Measurements from ENCODE around the gene RHOG.
"Not testable (repeated sequence)": the region's sequence is repeated elsewhere in the genome, so short reads cannot be mapped to it uniquely, and the experiment has no call there.

The RHOG gene

DNA sequence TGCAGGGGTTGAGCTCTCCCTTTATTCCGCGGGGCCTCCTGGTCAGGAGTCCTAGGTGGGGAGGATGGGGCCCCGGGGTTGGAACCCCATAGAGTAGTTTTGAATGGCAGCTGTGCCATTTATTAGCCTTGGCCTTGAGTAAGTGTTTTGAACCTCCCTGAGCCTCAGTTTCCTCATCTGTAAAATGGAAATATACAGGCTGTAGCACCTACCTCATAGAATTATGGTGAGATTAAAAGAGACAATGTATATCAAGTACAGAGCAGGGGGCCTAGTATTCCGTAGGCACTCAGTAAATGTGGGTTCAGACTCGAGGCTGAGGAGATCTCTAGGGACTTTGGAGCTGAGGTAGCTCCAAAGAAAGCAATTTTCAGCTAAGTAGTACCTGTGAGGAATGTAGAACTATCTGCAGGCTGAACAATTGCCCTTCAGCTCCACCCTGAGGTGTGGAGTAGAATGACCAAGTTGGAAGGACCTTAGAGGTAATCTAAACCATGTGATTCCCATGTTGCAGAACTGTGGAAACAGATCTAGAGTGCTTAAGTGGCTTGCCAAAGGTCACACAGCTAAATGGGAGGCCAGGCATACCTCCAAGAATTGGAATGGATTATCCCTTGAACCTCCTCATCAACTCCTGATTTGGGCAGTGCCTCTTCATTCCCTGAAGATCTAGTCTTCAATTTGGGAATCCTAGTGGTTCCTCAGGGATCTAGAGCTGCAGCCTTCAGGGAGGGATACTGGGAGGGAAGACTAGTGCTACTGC is 31.7 kb downstream of the RHOG start:
- DNase-seq (ENCODE audit: low read depth), result no peak

DNA sequence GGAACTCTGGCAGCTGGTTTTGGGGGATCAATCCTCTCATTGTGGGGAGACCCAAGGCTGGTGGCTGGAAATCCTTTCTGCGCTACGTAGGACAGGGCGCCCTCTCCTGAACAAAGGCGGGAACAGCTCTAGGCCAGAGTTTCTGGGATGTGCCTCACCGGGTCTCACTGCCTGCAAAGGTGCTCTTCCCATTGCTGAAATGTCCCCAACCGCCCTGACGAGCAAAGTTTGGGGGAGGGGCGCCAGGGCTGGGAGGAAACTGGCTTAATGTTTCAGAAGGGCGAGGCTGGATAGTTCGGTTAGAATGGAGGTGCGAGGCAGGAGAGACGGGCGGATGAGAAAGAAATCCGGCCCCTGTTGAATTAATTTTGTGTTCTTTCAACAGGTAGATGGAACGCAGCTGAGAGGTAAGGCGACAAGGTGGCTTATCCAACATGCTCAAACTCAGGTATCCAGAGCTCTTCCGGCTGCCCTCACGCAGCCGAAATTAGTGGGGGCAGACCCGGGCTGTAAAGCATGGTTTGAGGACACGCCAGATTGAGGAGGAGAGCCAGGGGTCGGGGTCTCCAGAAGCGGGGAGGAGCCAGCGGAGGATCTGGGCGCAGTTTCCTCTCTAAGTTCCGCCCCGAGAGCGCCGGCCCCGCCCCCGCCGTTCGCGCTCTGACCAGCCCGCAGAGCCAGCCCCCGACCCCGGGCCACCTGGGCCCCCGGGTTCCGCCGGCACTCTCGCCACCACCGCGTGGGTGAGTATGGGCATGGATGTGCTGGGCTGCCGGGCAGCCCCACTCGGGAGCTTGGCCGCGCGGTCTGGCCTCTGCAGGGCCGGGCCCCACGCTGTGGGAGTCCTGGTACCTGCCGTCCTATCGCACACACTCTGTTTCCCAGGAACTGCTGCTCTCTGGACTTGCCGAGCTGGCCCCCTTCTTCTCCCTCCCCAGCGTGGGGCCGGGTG is 32.6 kb downstream of the RHOG start, which contains the start of gene PGAP2:
PGAP2 (plus strand) TSS at position 652 of the 952 bp plus-strand sequence. CDS start 2,700 bp downstream, outside the sequence.
- DNase-seq (ENCODE audit: low read depth), result no peak

DNA sequence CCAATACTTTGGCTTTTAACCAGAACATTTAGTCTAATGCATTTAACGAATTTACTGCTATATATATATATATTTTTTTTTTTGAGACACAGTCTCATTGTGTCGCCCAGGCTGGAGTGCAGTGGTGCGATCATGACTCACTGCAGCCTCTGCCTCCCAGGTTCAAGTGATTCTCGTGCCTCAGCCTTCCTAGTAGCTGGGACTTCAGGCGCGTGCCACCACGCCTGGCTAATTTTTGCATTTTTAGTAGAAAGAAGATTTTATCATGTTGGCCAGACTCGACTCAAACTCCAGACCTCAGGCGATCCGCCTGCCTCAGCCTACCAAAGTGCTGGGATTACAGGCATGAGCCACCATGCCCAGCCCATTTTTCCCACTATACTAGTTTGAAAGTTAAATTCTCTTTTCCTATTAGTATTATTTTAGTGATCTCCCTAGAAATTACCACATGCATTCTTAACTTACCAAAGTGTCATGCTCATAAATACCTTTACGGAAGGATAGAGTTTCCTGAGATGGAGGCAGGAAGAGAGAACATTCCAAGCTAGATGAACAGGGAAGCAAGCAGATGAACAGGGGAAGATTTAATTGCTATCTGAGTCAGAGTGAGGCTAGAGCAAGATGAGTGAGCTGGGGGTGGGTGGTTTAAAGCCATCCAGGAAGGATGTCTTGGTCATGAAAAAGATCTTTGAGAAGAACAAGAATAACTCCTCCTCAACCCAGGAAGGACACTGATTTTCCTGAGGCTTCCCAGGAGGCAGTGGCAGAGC is 36.8 kb downstream of the RHOG start:
- DNase-seq (ENCODE audit: low read depth), result no peak

DNA sequence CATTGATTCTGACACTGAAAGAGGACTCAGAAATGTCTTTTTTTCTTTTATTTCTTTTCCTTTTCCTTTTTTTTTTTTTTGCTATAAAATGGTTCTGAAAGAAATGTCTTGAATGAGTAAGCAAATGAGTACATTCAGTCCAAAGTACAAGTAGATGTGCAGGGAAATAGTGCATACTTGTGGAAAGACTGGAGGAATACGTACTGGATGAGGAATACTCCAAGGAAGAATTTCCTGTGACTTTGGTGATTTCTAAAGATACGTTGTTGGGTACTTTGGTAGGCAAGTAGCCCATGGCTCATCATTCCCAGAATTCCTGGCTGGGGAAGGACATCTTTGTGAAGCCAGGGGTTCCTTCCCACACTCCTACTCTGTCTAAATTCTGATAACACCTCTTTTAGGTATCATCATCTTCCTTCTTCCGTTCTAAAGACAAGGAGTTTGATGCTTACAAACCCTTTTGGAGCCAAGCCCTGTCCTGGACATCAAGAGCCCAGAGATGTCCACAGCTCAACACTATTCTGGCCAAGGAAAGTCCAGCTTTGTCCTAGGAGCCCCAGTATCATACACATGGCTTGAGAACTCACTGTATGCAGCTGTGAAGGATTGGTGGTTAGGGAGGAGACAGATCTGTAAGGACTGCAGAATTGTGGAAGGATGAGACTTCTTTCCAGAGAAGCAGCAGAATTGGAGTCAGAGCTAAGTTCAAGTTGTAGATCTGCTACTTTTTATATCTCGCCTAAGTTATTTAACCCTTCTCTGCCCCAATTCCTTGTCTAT is 38.6 kb downstream of the RHOG start:
- no peak for DNase-seq (ENCODE audit: low read depth)

DNA sequence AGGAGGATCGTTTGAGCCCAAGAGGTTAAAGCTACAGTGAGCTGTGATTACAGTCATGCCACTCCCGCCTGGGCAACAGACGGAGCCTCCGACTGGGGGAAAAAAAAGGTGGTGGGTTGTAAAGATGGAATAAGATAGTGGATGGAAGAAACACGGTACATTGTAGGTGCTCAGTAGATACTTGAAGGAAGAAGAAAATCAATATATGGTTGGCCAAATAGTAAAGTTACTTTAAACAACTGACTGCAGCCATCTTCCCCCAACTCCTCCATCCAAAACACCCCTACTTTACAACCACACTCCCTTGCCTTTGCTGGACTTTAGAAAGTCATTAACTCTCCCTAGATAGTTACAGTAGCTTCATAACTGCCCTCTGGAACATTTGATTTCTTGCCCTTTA is 40.9 kb downstream of the RHOG start:
- no peak for DNase-seq (ENCODE audit: low read depth)

DNA sequence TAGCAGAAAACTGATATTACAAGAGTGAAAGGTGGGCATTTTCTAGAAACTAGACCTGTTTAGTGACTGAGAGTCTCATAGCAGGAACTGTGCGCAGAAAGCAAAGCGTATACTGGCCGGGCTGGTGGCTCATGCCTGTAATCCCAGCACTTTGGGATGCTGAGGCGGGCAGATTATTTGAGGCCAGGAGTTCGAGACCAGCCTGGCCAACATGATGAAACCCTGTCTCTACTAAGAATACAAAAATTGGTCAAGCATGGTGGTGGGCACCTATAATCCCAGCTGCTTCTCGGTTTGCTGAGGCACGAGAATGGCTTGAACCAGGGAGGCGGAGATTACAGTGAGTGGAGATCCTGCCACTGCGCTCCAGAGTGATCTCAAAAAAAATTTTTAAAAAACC is 41.6 kb downstream of the RHOG start:
- no peak for DNase-seq (ENCODE audit: low read depth)

DNA sequence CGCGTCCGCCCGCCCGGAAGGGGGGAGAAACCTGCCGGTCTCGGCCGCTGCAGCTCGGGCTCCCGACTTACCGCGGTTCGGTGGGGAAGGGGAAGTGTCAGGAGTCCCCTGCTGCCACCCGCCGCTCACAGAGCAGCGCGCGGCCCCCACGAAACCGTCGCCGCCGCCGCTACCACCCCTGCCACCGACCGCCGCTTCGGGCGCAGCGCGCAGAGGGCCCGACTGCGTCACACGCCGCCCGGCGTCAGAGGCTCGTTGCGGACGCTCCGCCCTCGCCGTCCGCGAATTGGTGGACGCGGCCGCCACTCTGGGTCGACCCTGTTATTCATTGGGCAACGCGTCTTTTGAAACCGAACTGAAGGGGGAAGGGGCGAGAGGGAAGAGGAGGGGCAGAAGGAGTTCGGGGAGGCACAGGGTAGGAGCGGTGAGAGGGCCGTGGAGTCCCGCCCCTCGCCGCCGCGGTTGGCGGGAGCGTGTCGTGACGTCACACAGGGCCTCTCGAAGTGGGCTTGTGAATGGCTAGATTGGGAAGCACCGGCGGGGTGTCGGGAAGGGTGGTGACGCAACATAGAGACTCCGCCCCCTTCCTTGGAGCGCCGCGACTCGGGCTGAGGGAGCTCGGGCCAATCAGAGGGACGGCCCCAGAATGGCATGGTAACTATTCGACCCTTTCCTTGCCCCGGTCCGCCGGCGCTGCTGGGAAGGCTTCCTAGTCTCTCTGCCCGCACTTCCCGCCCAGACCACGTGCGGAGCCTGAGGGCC is 43.2 kb downstream of the RHOG start, which contains the start of gene NUP98:
NUP98 (minus strand) TSS at position 226 of the 762 bp plus-strand sequence. CDS start 15,437 bp downstream, outside the sequence.
- DNase-seq (ENCODE audit: low read depth), result peak; percentile 98

DNA sequence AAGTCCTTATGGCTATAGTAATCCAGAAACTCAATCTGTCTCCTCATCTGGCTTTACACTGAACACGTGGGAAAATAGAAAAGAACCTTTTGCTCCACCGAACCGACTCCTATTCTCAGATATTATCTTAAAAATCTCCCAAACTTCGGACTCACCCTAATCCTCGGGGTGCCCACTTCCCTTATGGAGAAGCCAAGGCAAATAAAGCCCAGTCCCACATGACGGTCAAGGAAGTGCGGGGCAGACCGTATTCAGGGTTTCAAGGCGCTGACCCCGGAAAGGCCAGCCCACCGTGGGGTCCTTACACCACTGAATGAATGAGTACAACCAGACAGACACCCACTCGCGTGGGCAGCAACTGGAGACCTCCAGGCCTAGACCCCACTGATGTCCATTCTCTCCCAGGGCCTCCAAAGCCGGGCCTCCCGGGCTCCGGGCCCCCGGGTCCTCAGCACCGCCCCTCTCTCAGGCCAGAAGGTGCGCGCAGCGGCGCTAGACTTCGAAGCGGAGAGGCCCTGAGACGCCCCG is 43.9 kb downstream of the RHOG start:
- no peak for DNase-seq (ENCODE audit: low read depth)

DNA sequence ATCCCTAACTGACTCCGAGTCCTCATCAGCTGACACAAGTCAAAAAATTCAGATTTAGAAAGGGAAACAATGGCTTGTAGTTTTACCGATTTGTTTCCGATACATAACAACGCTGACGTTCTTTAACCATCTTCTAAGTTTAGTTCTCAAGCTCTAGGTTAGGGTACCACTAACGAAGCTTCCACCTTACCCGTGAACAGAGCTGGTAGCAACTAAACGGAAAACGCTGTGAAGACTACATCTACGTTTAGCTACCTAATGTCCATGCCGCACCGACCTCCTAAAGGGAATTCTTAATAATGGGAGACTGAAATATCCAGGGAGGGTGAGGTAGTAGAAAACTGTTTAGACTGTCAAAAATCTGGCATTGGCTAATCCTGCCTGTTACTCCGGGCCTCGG is 44.4 kb downstream of the RHOG start:
- no peak for DNase-seq (ENCODE audit: low read depth)

DNA sequence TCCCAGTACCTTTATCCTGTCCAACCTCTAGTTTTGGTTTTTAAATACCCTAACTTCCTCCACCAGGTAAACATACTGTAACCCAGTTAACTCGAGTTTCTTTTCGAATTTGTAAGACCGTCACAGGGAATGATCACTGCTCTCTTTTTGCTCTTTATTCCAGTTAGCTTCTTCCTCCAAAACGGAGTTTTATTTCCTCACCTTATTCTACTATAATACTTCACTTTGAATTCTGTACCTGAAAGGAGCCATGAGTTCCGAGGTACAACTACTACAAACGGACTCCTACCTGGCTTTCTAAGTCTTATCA is 44.8 kb downstream of the RHOG start:
- no peak for DNase-seq (ENCODE audit: low read depth)

DNA sequence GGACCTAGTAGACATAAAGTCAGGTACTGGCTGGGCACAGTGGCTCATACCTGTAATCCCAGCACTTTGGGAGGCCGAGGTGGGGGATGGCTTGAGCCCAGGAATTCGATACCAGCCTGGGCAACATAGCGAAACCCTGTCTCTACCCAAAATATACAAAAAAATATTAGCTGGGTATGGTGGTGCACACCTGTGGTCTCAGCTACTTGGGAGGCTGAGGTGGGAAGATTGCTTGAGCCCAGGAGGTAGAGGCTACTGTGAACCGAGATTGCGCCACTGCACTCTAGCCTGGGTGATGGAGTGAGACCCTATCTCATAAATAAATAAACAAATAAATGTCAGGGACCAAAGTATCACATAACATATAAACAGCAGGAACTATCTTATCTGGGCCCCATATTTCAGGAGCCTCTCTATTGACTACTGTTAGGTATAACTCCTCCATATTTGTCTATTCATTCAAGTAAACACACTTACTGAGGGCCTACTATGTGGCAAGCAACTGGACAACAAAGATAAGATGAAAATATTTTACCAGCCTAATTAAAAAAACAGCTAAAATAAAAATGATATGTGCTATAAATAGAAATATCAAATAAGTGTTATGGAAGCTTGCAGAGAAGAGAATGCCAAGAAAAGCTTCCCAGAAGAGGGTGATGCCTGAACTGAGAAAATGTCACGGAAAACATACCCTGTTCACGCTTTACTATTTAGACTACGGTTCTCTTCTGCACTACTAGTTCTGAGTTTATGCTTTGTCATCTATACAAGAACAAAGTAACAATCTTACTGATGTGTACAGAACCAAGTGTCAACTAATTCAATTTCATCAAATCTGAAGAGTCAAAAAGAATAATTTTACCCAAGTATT is 45.4 kb downstream of the RHOG start:
- no peak for DNase-seq (ENCODE audit: low read depth)

DNA sequence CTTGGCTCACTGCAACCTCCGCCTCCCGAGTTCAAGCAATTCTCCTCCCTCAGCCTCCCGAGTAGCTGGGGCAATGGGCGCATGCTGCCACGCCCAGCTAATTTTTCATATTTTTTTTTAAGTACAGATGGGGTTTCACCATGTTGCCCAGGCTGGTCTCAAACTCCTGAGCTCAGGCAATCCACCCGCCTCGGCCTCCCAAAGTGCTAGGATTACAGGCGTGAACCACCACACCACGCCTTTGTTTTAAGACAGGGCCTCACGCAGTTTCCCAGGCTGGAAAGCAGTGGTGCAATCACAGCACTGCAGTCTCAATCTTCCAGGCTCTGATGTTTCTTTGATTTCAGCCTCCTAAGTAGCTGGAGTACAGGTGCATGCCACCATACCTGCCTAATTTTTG is 46.4 kb downstream of the RHOG start:
- not testable (repeated sequence) for DNase-seq (ENCODE audit: low read depth)

DNA sequence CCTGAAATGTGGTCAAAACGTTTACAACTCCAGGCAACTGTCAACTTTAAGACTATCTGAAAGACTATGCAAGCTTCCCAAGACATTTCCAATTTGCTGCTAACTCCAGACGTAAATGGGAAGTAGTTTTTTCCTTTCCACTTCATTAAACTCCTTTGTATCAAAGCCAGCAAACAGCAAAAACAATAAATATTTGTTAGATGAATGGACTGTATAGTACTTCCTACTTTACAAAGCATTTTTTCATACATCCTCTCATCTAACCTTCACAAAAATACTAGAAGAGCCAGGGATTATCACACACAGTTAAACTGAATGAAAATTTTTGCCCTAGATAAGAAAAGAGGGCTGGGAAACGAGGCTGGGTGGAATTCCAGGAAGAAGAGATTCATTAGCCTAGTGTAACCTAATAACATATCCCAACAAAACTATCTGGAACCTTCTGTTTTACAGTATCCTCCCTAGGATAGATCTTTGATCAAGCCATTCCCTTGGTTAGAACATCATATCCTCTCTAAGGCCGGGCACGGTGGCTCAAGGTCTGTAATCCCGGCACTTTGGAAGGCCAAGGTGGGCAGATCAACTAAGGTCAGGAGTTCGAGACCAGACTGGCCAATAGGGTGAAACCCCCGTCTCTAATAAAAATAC is 53.9 kb downstream of the RHOG start:
- no peak for DNase-seq (ENCODE audit: low read depth)

DNA sequence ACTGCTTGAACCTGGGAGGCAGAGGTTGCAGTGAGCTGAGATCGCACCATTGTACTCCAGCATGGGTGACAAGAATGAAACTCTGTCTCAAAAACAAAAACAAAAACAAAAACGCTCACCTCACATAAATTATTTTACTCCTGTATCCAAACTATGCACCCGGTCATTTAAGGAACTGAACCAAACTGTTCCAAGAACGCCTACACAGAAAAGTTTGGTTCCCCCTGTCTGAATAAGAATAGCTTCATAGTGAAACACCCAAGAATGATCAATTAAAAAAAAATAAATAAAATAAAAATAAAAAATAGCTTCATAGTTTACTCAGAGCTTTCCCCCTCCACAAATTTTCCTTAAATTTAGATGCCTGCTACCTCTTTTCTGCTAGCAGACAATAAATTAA is 57.1 kb downstream of the RHOG start:
- no peak for DNase-seq (ENCODE audit: low read depth)

DNA sequence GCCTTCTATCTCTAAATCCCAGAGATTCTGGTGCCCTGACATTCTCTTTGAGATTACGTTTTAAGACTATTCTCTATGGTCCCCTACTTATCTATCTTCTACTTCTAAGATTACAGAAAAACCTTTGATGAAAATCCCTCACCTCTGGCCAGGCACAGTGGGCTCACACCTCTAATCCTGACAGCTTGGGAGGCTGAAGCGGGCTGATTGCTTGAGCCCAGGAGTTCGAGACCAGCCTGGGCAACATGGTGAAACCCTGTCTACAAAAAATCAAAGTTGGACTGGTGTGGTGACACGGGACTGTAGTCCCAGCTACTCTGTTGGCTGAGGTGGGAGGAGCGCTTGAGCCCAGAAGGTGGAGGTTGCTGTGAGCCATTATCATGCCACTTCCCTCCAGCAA is 57.8 kb downstream of the RHOG start:
- no peak for DNase-seq (ENCODE audit: low read depth)

DNA sequence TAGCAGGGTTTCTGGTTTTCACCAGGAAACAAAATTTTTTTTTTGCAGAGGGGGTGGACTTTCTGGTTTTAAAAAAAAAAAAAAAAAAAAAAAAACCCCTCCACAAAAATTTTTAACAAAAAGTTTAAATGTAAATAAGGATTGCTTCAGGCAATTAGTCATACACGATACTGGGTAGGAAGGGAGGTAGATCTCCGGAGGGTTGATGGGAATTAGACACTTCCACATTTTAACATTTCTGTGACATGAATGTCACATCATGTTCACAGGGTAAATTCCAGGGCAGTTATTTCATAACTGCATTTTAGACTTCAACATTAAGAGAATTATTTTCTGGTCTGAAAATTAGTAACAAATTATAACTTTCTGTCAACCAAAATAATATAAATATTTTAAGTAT is 59.3 kb downstream of the RHOG start:
- DNase-seq (ENCODE audit: low read depth), result no peak

Data from HS-27A (cell line).